TTC549 (cell line): ENCODE measurements around the gene LILRA2.
"Not testable (repeated sequence)": the region's sequence is repeated elsewhere in the genome, so short reads cannot be mapped to it uniquely, and the experiment has no call there.

Experiments
- FAIRE-seq: peaks from 2 replicates; lab custom pipeline; 2012; peaks lifted over from hg19 to GRCh38; lab: Jason Lieb, UNC

LILRA2 gene

DNA sequence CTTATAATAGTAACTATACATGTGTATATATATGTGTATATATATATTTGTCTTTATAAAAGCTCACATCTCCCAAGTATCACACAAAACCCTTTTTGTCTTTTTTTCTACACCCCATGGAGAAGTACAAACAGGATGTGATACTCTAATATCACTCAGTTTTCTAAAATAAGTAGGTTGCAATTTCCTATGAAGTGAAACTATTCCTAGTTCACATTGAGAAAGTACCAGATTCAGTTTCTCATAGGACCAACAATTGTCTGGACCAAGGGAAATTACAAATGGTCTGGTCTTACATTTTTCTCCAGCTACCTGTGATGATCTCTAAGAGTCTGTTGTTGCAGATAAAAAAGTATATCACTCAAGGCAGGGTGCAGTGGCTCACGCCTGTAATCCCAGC lies 38.8 kb downstream of the LILRA2 start:
- no peak for FAIRE-seq

DNA sequence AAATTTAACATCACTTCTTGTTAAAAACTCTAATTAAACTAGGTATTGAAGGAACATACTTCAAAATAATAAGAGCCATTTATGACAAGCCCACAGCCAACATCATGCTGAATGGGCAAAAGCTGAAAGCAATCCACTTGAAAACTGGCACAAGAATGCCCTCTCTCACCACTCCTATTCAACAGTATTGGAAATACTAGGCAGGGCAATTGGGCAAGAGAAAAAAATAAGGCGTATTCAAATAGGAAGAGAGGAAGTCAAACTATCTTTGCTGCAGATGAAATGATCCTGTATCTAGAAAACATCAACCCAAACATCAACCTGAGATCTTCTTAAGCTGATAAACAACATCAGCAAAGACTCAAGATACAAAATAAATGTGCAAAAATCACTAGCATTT lies 41.1 kb downstream of the LILRA2 start:
- no peak for FAIRE-seq

DNA sequence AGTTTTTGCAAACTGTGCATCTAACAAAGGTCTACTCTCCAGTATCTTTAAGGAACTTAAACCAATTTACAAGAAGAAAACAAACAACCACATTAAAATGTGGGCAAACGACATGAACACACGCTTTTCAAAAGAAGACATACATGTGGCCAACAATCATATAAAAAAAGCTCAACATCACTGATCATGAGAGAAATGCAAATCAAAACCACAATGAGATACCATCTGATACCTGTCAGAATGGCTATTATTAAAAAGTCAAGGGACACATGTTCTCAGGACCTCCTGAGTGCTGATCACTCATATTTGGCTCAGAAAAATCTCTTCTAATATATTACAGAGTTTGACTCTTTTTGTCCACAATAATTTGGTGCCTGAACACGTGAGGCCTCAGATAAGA lies 42.5 kb downstream of the LILRA2 start:
- FAIRE-seq: no peak

DNA sequence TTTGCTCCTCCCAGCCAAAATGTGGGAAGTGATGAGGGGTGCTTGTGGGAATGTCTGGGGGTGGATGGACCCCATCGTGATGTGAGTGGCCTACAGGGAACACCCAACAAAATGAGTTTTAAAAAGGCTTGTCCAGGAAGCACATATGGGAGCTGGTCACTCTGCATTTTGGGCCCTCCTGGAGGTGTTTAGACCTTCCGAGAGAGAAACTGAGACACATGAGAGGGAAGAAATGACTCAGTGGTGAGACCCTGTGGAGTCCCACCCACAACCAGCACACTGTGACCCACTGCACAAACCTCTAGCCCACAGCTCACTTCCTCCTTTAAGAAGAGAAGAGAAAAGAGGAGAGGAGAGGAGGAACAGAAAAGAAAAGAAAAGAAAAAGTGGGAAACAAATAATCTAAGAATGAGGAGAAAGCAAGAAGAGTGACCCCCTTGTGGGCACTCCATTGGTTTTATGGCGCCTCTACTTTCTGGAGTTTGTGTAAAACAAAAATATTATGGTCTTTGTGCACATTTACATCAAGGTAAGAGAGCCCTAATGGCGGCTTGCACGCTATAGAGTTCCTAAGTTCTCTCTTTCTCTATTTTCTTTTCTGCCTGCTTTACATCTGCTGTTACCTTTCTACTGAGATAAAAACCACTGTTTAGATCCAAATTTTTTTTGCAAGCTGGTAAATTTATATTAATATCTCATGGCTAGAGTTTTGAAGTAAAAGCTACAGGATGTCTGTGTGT lies 43.4 kb downstream of the LILRA2 start:
- no peak for FAIRE-seq

DNA sequence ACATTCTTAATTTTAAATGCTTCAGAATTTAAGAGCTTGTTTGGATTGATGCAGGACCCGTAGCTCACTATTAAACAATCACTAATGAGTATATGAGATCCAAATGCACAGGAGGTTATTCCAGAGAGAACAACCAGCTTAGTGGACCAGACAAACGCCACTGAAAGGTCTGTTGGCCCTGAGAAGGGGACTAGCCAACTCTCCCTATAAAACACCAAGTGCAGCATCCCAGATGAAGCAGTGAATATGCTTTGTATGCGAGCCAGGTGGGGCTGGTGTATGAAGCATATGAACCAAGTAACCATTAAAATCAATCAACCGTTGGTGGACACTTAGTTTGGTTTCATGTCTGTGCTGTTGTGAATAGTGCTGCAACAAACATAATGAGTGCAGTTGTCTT lies 46.9 kb downstream of the LILRA2 start:
- no peak for FAIRE-seq

DNA sequence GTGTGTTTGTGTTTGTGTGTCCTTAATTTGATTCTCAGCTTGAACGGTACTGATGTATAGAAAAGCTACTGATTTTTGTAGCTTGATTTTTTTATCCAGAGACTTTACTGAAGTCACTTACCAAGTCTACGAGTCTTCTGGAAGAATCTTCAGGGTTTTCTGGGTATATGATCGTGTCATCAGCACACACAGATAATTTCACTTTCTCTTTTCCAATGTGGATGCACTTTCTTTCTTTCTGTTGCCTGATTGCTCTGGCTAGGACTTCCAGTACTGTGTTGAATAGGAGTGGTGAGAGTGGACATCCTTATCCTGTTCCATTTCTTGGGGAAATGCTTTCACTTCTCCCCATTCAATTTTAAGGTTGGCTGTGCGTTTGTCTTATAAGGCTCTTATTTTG lies 48.8 kb downstream of the LILRA2 start:
- FAIRE-seq: no peak

DNA sequence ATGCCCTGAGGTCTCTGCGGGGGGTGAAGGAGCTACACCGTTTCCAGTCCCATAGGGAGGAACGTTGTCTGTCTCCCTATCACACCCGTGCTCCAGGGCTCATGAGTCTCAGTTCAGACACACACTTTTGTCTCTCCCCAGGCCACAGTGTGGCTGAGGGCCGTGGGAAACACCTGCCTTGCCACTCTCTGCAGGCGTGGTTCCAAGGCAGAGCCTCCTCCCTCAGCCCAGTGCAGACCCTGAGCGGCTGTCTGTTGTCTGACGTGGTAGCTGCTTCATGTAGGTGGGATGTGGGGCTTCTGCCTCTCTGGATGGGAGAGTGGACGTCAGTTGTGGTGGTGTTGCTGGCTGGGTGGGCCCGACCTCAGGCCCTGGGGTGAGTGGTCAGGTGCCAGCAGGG lies 50.6 kb downstream of the LILRA2 start:
- not testable (repeated sequence) for FAIRE-seq

DNA sequence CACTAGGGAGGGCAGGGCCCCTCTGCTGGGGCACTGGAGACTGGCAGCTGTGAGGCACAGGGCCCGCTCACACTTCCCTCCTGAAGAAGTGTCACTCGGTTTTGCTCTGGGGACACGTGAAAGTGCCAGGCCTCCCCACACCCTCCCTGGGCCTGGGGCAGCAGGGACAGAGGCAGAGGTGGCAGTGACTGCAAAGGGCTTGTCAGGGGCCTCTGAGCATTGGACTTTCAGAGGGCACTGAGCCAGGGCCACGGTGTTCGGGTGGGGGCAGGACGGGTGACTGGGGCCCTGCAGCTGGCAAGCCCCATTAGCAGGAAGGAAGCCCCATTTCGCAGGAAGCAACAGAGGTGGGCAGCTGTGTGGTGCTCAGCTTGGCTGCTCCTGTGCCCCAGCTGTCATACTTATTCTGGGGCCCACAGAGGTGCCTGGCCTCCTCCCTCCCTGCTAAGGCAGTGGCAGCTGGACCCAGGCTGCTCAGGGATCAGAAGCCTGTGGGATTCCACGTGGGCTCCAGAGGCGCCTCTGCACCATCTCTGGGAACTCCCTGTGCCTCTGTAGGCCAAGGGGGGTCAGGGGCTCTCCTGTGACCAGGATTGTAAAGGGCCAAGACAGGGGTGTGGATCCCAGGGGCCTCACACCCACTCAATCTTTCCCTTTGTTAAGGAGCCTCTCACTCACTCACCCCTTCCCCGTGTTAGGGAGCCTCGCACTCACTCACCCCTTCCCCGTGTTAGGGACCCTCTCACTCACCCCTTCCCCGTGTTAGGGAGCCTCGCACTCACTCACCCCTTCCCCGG lies 51.5 kb downstream of the LILRA2 start:
- FAIRE-seq: not testable (repeated sequence)

DNA sequence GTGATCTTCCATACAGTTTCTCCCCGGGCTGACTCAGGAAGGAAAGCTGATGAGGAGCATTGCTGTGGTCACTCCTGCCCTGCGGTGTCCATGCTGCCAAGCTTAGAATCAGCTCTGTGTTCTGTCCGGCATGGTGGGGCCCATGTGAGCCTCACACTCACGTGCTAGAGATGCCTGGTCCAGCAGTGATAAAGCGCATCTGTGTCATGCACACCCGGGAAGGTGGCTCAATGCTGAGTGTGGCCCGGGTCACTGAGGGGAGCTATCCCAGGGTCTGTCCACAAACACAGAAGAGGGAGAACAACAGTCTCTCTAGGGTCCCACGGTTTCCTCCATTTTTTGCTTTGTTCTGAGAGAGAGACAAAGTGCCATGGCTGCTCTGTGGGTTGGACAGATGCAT lies 53.2 kb downstream of the LILRA2 start:
- FAIRE-seq: no peak

DNA sequence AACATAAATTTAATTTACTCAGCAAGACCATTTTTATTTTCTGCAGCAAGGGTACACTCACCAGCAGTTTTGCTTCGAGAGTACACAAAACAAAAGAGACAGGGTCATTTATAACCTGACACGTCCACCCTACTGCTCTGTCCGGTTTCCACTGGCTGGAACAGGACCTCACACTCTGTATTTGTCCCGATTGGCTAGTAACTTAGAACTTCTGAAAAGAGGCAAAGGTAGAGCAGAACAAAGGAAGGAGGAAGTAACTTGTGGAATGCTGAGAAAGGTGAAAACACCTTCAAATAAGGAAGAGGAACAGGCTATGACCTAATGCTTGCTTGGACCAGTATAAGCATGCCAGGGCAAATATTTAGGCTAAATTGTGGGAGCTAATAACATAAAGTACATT lies 54.3 kb downstream of the LILRA2 start:
- not testable (repeated sequence) for FAIRE-seq

DNA sequence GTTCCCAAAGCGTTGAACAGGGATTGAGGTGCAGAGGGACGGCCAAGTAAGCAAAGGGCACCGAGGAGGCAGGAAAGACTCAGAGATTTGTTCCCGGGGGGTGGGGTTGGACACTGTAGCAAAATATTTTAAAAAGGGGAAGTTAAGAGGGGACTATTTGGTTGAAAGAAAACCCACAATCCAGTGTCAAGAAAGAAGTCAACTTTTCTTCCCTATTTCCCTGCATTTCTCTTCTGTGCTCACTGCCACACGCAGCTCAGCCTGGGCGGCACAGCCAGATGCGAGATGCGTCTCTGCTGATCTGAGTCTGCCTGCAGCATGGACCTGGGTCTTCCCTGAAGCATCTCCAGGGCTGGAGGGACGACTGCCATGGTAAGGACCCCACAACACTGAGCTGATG lies 56.7 kb downstream of the LILRA2 start, which contains the start of gene LILRB1:
Gene LILRB1 (plus strand): TSS at position 223 of the 400 bp plus-strand sequence. CDS start 590 bp downstream, outside the sequence.
- FAIRE-seq: not testable (repeated sequence)

DNA sequence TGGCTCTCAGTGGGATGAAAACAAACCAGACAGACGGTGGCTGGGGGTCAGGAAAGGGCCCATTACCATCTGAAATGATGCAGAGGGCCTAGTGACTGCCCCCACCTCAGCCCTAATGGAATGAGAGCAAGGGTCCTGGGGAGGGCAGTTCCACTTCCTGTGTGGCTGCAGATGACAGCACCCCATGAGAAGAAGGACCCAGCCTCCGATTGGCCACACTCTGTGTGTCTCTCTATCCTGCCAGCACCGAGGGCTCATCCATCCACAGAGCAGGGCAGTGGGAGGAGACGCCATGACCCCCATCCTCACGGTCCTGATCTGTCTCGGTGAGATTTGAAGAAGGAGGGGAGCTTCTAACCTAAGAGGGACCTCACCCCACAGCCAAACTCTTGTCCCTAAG lies 57.2 kb downstream of the LILRA2 start:
- no peak for FAIRE-seq

DNA sequence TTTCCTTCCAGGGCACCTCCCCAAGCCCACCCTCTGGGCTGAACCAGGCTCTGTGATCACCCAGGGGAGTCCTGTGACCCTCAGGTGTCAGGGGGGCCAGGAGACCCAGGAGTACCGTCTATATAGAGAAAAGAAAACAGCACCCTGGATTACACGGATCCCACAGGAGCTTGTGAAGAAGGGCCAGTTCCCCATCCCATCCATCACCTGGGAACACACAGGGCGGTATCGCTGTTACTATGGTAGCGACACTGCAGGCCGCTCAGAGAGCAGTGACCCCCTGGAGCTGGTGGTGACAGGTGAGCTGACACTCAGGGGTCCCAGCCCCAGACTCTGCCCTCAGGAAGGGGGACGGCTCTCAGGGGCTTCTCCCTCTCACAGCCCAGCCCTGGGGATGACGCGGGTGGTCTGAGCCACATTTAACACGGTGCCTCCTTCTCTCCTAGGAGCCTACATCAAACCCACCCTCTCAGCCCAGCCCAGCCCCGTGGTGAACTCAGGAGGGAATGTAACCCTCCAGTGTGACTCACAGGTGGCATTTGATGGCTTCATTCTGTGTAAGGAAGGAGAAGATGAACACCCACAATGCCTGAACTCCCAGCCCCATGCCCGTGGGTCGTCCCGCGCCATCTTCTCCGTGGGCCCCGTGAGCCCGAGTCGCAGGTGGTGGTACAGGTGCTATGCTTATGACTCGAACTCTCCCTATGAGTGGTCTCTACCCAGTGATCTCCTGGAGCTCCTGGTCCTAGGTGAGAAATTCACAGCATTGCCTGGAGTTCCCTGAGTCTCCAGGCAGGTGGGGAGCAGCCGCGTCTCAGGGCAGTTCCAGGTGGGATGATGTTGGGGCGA lies 58.1 kb downstream of the LILRA2 start:
- FAIRE-seq: not testable (repeated sequence)

DNA sequence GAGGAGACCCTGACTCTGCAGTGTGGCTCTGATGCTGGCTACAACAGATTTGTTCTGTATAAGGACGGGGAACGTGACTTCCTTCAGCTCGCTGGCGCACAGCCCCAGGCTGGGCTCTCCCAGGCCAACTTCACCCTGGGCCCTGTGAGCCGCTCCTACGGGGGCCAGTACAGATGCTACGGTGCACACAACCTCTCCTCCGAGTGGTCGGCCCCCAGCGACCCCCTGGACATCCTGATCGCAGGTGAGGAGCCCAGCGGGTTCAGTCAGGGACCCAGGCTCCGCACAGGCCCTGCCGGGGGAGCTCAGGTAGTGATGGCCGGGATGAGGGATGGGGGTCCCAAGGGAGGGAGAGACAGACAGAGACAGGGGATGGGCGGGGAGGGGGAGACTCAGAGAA lies 58.9 kb downstream of the LILRA2 start:
- FAIRE-seq: not testable (repeated sequence)

DNA sequence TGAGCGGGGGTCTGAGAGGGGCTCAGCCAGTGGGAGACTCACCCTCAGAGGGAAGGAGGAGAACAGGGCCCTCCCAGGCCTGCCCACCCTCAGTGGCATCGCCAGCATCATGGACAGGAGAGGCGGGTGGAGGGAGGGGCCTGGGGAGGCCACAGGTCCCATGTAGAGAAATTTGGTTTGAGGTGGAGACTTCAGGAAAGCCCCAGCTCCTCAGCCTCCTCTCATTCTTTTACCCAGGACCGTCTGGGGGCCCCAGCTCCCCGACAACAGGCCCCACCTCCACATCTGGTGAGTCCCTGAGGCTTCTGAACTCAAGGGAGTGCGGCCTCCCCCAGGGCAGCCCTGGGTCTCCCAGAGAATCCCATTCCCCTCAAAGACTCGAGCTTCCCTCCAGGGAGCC lies 59.8 kb downstream of the LILRA2 start:
- FAIRE-seq: no peak

DNA sequence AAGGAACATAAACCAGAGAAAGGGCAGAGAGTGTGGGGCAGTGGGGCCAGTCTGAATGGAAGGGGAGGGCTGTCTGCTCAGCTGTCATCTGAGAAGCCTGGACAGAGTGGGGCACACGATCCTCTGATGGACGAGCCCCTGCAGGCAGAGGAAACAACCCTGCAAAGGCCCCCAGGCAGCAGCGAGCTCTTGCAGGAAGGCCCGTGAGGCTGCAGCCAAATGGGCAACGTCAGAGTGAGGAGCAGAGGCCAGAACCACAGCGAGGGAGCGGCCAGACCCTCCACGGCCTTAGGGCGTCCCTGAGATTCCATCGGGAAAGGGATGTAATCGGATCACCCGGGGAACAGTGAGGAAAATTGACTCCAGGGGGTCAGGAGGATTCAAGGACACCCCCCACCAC lies 62.5 kb downstream of the LILRA2 start:
- not testable (repeated sequence) for FAIRE-seq

DNA sequence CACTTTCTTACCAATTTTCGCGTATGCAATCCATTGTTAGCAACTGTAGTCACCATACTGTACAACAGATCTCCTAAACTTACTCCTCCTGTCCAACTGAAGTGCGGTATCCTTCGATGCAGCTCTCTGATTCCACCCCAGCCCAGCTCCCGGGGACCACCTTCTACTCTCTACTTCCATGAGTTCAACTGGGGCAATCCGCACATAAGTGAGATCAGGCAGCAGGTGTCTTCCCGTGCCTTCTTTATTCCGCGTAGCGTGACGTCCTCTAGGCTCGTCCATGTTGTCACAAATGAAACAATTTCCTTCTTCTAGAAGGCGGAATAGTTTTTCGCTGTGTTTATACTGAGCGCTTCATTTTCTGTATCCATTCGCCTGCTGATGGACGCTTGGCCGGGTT lies 65.1 kb downstream of the LILRA2 start:
- no peak for FAIRE-seq
